Keratinocyte (primary cell): ENCODE results near the gene DCDC1.

Experiments
- CTCF ChIP-seq, 3 experiments: IDR thresholded peaks in 1 of 3; conservative IDR thresholded peaks in 1 of 3; optimal IDR thresholded peaks in 1 of 3; 2 replicates in 2 of 3; 3 replicates in 1 of 3; pipeline versions ENCODE3 to v1.5.1; 2011; ENCODE audit warnings: low read length in 3 of 3, mild to moderate bottlenecking in 3 of 3, moderate library complexity in 2 of 3, control low read depth in 1 of 3, inconsistent platforms in 1 of 3; ENCODE audit not compliant: insufficient read depth in 2 of 3; ENCODE audit errors: extremely low read depth in 1 of 3
- EZH2 ChIP-seq: IDR thresholded peaks from one replicate; pipeline ENCODE4 v1.6.1; 2012; ENCODE audit warnings: inconsistent platforms, mild to moderate bottlenecking, low read length, moderate library complexity

- TF ChIP-seq EZH2 (no peak), CTCF (optimal IDR thresholded peaks at IDR 0.05 in 1 of 3, IDR thresholded peaks at IDR 0.05 in 1 of 3, conservative IDR thresholded peaks at IDR 0.05 in 1 of 3; ENCODE audit: extremely low read depth in 1 of 3, insufficient read depth in 2 of 3, low read length in 3 of 3) (no peak)
Measured at GRCh38 chr11:31246451-31247165, 122.9 kb downstream of the DCDC1 start.
